GM19238 (cell line): Measurements from ENCODE around the gene MAD1L1.

ENCODE experiments used
- DNase-seq: peaks from one replicate; pipeline ENCODE4 v3.0.0; 2011; ENCODE audit warnings: low spot score; ENCODE audit not compliant: insufficient read length

The MAD1L1 gene

GRCh38 chr7:2201686-2202360, 30.9 kb downstream of the MAD1L1 start:
- DNase-seq: no peak

GRCh38 chr7:2201128-2201527, 31.6 kb downstream of the MAD1L1 start:
- no peak for DNase-seq

GRCh38 chr7:2200584-2200980, 32.2 kb downstream of the MAD1L1 start:
- no peak for DNase-seq

- no peak for DNase-seq
Observed at GRCh38 chr7:2199956-2200583, 32.7 kb downstream of the MAD1L1 start.

GRCh38 chr7:2199528-2199927, 33.2 kb downstream of the MAD1L1 start:
- no peak for DNase-seq

- DNase-seq: no peak
Observed at GRCh38 chr7:2198760-2199159, 34.0 kb downstream of the MAD1L1 start.

- DNase-seq: no peak
Observed at GRCh38 chr7:2198206-2198605, 34.5 kb downstream of the MAD1L1 start.

GRCh38 chr7:2197436-2198155, 35.1 kb downstream of the MAD1L1 start:
- no peak for DNase-seq

GRCh38 chr7:2196381-2197378, 36.1 kb downstream of the MAD1L1 start:
- DNase-seq: no peak

- DNase-seq: no peak
Observed at GRCh38 chr7:2195400-2196246, 37.1 kb downstream of the MAD1L1 start.

- DNase-seq: no peak
Observed at GRCh38 chr7:2193575-2194305, 39.0 kb downstream of the MAD1L1 start.

GRCh38 chr7:2192831-2193534, 39.8 kb downstream of the MAD1L1 start:
- no peak for DNase-seq

- no peak for DNase-seq
Observed at GRCh38 chr7:2191016-2191415, 41.7 kb downstream of the MAD1L1 start.

- DNase-seq: no peak
Observed at GRCh38 chr7:2190531-2190930, 42.2 kb downstream of the MAD1L1 start.

GRCh38 chr7:2186166-2186565, 46.6 kb downstream of the MAD1L1 start:
- DNase-seq: no peak

GRCh38 chr7:2185715-2186114, 47.0 kb downstream of the MAD1L1 start:
- DNase-seq: no peak

- no peak for DNase-seq
Observed at GRCh38 chr7:2182461-2182860, 50.3 kb downstream of the MAD1L1 start.

- DNase-seq: no peak
Observed at GRCh38 chr7:2181077-2181854, 51.5 kb downstream of the MAD1L1 start.
